CD4-positive, alpha-beta T cell (primary cell): ENCODE data around the gene ARHGAP21. TPM values are rescaled to one million over a fixed set of nuclear protein-coding genes. Genes with fewer than 3 reads are reported as not detected.
"Not testable (repeated sequence)": the region's sequence is repeated elsewhere in the genome, so short reads cannot be mapped to it uniquely, and the experiment has no call there.

ENCODE experiments used
- ATAC-seq: fragments of 200-7000 bp; cut with Tn5 transposase; one replicate; pipeline ENCODE4 v1.10.0; 2022; ENCODE audit warnings: mild to moderate bottlenecking; ENCODE audit not compliant: poor library complexity
- CTCF ChIA-PET: fragments of 350-600 bp; sonication (Branson Sonifier 250); formaldehyde crosslinking; loops from one replicate; lab custom pipeline; 2021; ENCODE audit warnings: antibody characterized with exemption, inconsistent platforms; lab: Charles Lee
- POLR2A ChIA-PET: fragments of 350-600 bp; sonication (Branson Sonifier 250); formaldehyde crosslinking; loops from one replicate; lab custom pipeline; 2021; ENCODE audit warnings: antibody characterized with exemption, inconsistent platforms; lab: Charles Lee
- DNase-seq, 14 experiments: peaks; one replicate each; pipeline ENCODE4 v3.0.0-alpha.2; 2013 to 2020; ENCODE audit warnings: mixed read lengths in 2 of 14
- H3K27ac ChIP-seq, 2 donors: one replicate each; pipeline versions ENCODE4 v1.5.1 to v1.7.0; 2013; ENCODE audit warnings: low read length in 2 of 2, low read depth in 1 of 2, mild to moderate bottlenecking in 1 of 2
- H3K27me3 ChIP-seq, 2 experiments: 1 replicate in 1 of 2; 2 replicates in 1 of 2; pipeline versions ENCODE4 v1.6.1 to v1.7.0; 2013; ENCODE audit warnings: low read length in 2 of 2, control low read depth in 1 of 2, mild to moderate bottlenecking in 1 of 2, moderate library complexity in 1 of 2; ENCODE audit not compliant: insufficient read depth in 2 of 2, control insufficient read depth in 1 of 2
- H3K36me3 ChIP-seq: one replicate; pipeline ENCODE4 v1.6.1; 2013; ENCODE audit warnings: low read length, control low read depth; ENCODE audit not compliant: insufficient read depth
- H3K4me1 ChIP-seq: one replicate; pipeline ENCODE4 v1.6.1; 2013; ENCODE audit warnings: low read length, control low read depth; ENCODE audit not compliant: insufficient read depth
- H3K4me3 ChIP-seq: one replicate; pipeline ENCODE4 v1.5.1; 2013; ENCODE audit warnings: mild to moderate bottlenecking, low read length, moderate library complexity
- H3K9me3 ChIP-seq, 2 experiments: 1 replicate in 1 of 2; 2 replicates in 1 of 2; pipeline versions ENCODE4 v1.6.1 to v1.7.0; 2013; ENCODE audit warnings: low read length in 2 of 2, mild to moderate bottlenecking in 2 of 2, control low read depth in 1 of 2, moderate library complexity in 1 of 2; ENCODE audit not compliant: control insufficient read depth in 1 of 2, insufficient read depth in 1 of 2
- H3K27ac Mint-ChIP-seq: one replicate; pipeline ENCODE4 v1.8.0; 2020; ENCODE audit warnings: mixed read lengths
- H3K27me3 Mint-ChIP-seq: one replicate; pipeline ENCODE4 v1.8.0; 2021; ENCODE audit warnings: mixed read lengths
- H3K36me3 Mint-ChIP-seq: one replicate; pipeline ENCODE4 v1.8.0; 2021; ENCODE audit warnings: low read depth, mixed read lengths
- H3K4me1 Mint-ChIP-seq: one replicate; pipeline ENCODE4 v1.8.0; 2021; ENCODE audit warnings: low read depth, mixed read lengths
- H3K4me3 Mint-ChIP-seq: one replicate; pipeline ENCODE4 v1.8.0; 2020; ENCODE audit warnings: mild to moderate bottlenecking, mixed read lengths
- H3K9me3 Mint-ChIP-seq: one replicate; pipeline ENCODE4 v1.8.0; 2020; ENCODE audit warnings: mixed read lengths
- CTCF ChIP-seq: fragments of 200-600 bp; IDR thresholded peaks from one replicate; pipeline ENCODE4 v1.8.0; 2022; ENCODE audit warnings: antibody characterized with exemption, mild to moderate bottlenecking
- intact Hi-C, 2 experiments: fragments of 100-400 bp; cut with DNase I in 1 of 2; cut with micrococcal nuclease in 1 of 2; formaldehyde crosslinking; loops; one replicate each; pipeline versions ENCODE4 v1.15.1 to v1.9.0; 2023 to 2025; cut with DNase I, micrococcal nuclease
- total RNA-seq, 174 experiments: library from RNA in 2 of 174; stranded (reverse) in 2 of 174; gene quantifications; one replicate each; pipeline ENCODE4 v1.2.3 and lab custom pipeline; 2021 to 2026

ARHGAP21 gene
- total RNA-seq, 2 experiments from 2014 or later = 38.4 to 43.4 TPM

GRCh38 chr10:24762966-24763623, 39.4 kb upstream of the ARHGAP21 start:
- DNase-seq = no peak
- peaks cover 11% of the 10 kb centered on the region for H3K4me1 Mint-ChIP-seq
- intact Hi-C loops = no loop called here
- POLR2A ChIA-PET = no interaction called here
- no peak overlapping the region for H3K4me3 ChIP-seq
- no peaks in the 10 kb centered on the region for H3K27me3 ChIP-seq
- no peaks in the 10 kb centered on the region for H3K27me3 Mint-ChIP-seq
- H3K36me3 Mint-ChIP-seq = no peaks in the 10 kb centered on the region
- no peak overlapping the region for H3K27ac ChIP-seq
- peaks cover 9% of the 10 kb centered on the region for H3K9me3 Mint-ChIP-seq
- no peaks in the 10 kb centered on the region for H3K36me3 ChIP-seq
- peaks cover 0 to 8% of the 10 kb centered on the region in 2 experiments for H3K9me3 ChIP-seq
- H3K4me3 Mint-ChIP-seq = no peak overlapping the region
- CTCF ChIA-PET = interaction anchor here (0.7 kb wide), 1 partner anchor 9 kb away, joined by 4 read pairs; no protein-coding TSS in a partner anchor
- no peak for ATAC-seq
- TF ChIP-seq CTCF = no peak
- no peaks in the 10 kb centered on the region for H3K4me1 ChIP-seq
- no peak overlapping the region for H3K27ac Mint-ChIP-seq

GRCh38 chr10:24762161-24762924, 38.7 kb upstream of the ARHGAP21 start:
- CTCF ChIA-PET = no interaction called here
- H3K4me3 ChIP-seq = no peak overlapping the region
- H3K36me3 ChIP-seq = no peaks in the 10 kb centered on the region
- Mint-ChIP-seq H3K4me1 (peaks cover 11% of the 10 kb centered on the region), H3K36me3 (no peaks in the 10 kb centered on the region), H3K27ac (no peak overlapping the region), H3K9me3 (peaks cover 9% of the 10 kb centered on the region), H3K27me3 (no peaks in the 10 kb centered on the region), H3K4me3 (no peak overlapping the region)
- H3K9me3 ChIP-seq = peaks cover 0 to 8% of the 10 kb centered on the region in 2 experiments
- ATAC-seq (no peak), DNase-seq (no peak)
- intact Hi-C loops = no loop called here
- no peaks in the 10 kb centered on the region for H3K4me1 ChIP-seq
- H3K27me3 ChIP-seq = no peaks in the 10 kb centered on the region
- H3K27ac ChIP-seq = no peak overlapping the region
- no peak for TF ChIP-seq CTCF
- POLR2A ChIA-PET = no interaction called here

- Mint-ChIP-seq H3K27ac (no peak overlapping the region), H3K4me3 (no peak overlapping the region), H3K36me3 (no peaks in the 10 kb centered on the region), H3K4me1 (peaks cover 11% of the 10 kb centered on the region), H3K27me3 (no peaks in the 10 kb centered on the region), H3K9me3 (no peaks in the 10 kb centered on the region)
- no peak for DNase-seq
- H3K27ac ChIP-seq = no peak overlapping the region
- peaks cover 0 to 3% of the 10 kb centered on the region in 2 experiments for H3K9me3 ChIP-seq
- ChIA-PET CTCF (no interaction called here), POLR2A (no interaction called here)
- H3K4me3 ChIP-seq = no peak overlapping the region
- intact Hi-C loops = no loop called here
- ATAC-seq = no peak
- H3K36me3 ChIP-seq = no peaks in the 10 kb centered on the region
- TF ChIP-seq CTCF = no peak
- H3K27me3 ChIP-seq = no peaks in the 10 kb centered on the region
- no peaks in the 10 kb centered on the region for H3K4me1 ChIP-seq
Observed at GRCh38 chr10:24759672-24760071, 36.0 kb upstream of the ARHGAP21 start.

GRCh38 chr10:24758254-24758653, 34.6 kb upstream of the ARHGAP21 start:
- ATAC-seq, POLR2A ChIA-PET, H3K4me1 ChIP-seq, H3K4me3 ChIP-seq, H3K9me3 Mint-ChIP-seq, H3K27me3 ChIP-seq, H3K4me3 Mint-ChIP-seq, H3K27me3 Mint-ChIP-seq, H3K9me3 ChIP-seq, DNase-seq, H3K4me1 Mint-ChIP-seq, intact Hi-C loops, CTCF ChIA-PET, H3K36me3 ChIP-seq, H3K27ac Mint-ChIP-seq, H3K27ac ChIP-seq, H3K36me3 Mint-ChIP-seq: not testable (repeated sequence)
